ENCODE measurements around the gene OR10X1.

Gene OR10X1

DNA sequence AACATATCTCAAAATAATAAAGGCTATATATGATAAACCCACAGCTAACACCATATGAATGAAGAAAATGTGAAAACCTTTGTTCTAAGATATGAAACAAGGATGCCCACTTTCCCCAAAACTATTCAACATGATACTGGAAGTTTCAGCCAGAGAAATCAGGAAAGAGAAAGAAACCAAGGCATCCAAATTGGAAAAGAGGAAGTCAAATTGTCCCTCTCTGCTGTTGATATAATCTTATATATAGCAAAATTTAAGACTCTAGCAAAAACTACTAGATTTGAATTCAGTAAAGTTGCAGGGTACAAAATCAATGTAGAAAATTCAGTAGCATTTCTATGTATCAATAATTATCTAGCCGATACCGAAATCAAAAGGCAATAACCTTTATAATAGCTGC, 21.0 kb upstream of the OR10X1 start:
- no peaks in the 10 kb centered on the region for H3K9me3 ChIP-seq (ENCODE audit: severe bottlenecking)
- TF ChIP-seq, protein P1, sequence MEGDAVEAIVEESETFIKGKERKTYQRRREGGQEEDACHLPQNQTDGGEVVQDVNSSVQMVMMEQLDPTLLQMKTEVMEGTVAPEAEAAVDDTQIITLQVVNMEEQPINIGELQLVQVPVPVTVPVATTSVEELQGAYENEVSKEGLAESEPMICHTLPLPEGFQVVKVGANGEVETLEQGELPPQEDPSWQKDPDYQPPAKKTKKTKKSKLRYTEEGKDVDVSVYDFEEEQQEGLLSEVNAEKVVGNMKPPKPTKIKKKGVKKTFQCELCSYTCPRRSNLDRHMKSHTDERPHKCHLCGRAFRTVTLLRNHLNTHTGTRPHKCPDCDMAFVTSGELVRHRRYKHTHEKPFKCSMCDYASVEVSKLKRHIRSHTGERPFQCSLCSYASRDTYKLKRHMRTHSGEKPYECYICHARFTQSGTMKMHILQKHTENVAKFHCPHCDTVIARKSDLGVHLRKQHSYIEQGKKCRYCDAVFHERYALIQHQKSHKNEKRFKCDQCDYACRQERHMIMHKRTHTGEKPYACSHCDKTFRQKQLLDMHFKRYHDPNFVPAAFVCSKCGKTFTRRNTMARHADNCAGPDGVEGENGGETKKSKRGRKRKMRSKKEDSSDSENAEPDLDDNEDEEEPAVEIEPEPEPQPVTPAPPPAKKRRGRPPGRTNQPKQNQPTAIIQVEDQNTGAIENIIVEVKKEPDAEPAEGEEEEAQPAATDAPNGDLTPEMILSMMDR (IDR thresholded peaks at IDR 0.05; ENCODE audit: low read depth, low read length), result no peak
- no peak overlapping the region for H3K4me3 ChIP-seq (ENCODE audit: low read depth, low read length)
- H3K27me3 ChIP-seq (ENCODE audit: insufficient read depth, low read depth, severe bottlenecking), result peaks cover 31% of the 10 kb centered on the region
- H3K27ac ChIP-seq, result no peak overlapping the region
- DNase-seq, result no peak
- H3K36me3 ChIP-seq, result no peaks in the 10 kb centered on the region

DNA sequence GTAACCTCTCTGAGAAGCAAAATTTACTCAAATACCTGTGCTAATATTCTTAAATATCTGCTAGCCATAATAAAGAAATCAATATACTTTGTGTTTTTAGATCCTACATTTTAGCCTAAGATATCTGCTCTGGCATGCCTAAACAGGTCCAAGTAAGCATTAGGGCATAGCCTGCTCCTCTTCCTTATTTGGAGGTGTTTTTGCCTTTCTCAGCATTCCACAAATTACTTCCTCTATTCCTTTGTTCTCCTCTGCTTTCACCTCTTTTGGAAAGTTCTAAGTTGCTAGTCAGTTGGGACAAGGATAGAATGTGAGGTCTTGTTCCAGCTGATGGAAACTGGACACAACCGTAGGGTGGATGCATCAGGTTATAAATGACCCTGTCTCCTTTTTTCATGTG, 7.2 kb upstream of the OR10X1 start:
- Histone ChIP-seq H3K27me3 (ENCODE audit: insufficient read depth, low read depth, severe bottlenecking) (peaks cover 10% of the 10 kb centered on the region), H3K9me3 (ENCODE audit: severe bottlenecking) (peaks cover 4% of the 10 kb centered on the region), H3K36me3 (no peaks in the 10 kb centered on the region), H3K27ac (no peak overlapping the region), H3K4me3 (ENCODE audit: low read depth, low read length) (no peak overlapping the region)
- TF ChIP-seq, protein P1 (IDR thresholded peaks at IDR 0.05; ENCODE audit: low read depth, low read length), result no peak
- no peak for DNase-seq

DNA sequence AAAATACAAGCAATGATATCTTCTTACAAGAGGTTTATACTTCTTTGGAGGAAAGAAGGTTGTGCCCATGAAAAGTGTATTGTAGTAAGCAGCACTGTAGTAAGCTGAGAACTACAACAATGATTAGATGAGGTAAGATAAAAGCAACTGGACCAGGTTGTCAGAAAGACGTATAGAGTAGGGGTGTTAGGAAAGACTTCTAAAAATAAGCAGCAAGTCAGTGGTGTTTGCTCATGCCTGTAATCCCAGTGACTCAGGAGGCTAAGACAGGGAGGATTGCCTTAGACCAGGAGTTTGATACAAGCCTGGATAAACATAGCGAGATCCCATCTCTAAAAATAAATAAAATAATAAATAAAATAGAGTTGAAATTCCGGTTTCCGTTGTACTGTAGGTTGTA, 4.3 kb upstream of the OR10X1 start:
- TF ChIP-seq, protein P1 (IDR thresholded peaks at IDR 0.05; ENCODE audit: low read depth, low read length), result no peak
- no peaks in the 10 kb centered on the region for H3K36me3 ChIP-seq
- H3K9me3 ChIP-seq (ENCODE audit: severe bottlenecking), result peaks cover 4% of the 10 kb centered on the region

DNA sequence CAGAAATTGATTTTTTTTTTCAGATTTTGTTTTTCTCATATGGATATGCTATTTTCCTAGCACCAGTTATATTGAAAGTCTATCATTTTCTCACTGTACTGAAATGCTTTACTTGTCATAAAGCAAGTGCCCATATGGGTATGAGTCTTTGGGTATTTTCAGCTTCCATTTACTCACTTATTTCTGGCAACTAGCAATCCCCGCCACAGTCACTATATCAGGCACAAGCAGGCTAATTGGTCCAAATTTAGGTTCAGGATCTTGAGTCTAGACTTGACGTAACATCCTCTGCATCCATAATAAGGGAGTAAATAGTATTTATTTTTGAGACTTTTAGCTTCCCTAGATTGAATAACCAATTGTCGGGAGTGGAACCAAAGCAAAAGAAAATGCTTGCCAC, 2.1 kb downstream of the OR10X1 start:
- no peak overlapping the region for H3K27ac ChIP-seq
- no peaks in the 10 kb centered on the region for H3K36me3 ChIP-seq
- no peaks in the 10 kb centered on the region for H3K9me3 ChIP-seq (ENCODE audit: severe bottlenecking)
- no peak overlapping the region for H3K4me3 ChIP-seq (ENCODE audit: low read depth, low read length)
- TF ChIP-seq, protein P1 (IDR thresholded peaks at IDR 0.05; ENCODE audit: low read depth, low read length), result no peak
- peaks cover 66% of the 10 kb centered on the region for H3K27me3 ChIP-seq (ENCODE audit: insufficient read depth, low read depth, severe bottlenecking)
- no peak for DNase-seq

More for the DNA sequence above, 4.3 kb upstream of the OR10X1 start:
- Histone ChIP-seq H3K4me3 (ENCODE audit: low read depth, low read length) (no peak overlapping the region), H3K27ac (no peak overlapping the region), H3K27me3 (ENCODE audit: insufficient read depth, low read depth, severe bottlenecking) (peaks cover 23% of the 10 kb centered on the region)
- no peak for DNase-seq

DNA sequence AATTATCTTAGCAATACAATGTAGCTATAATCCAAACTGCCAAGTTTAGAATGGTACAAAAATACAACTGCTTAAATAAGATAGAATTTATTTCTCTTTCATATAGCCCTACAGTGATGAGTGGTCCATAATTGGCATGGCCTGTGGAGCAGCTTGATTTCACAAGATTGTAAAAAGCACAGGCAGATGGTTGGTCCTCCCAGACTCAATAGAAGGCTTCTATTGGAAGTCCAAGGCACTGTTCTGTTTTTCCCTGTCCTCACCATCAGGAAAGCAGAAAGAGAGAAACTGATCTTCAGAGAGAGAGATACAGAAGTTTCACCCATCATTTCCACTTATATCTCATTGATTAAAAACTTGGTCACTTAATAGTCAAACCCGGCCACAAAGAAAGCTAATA, 7.5 kb downstream of the OR10X1 start:
- Histone ChIP-seq H3K36me3 (no peaks in the 10 kb centered on the region), H3K9me3 (ENCODE audit: severe bottlenecking) (no peaks in the 10 kb centered on the region), H3K27me3 (ENCODE audit: insufficient read depth, low read depth, severe bottlenecking) (peaks cover 70% of the 10 kb centered on the region), H3K27ac (no peak overlapping the region), H3K4me3 (ENCODE audit: low read depth, low read length) (no peak overlapping the region)
- no peak for DNase-seq
- TF ChIP-seq, protein P1 (IDR thresholded peaks at IDR 0.05; ENCODE audit: low read depth, low read length), result no peak

DNA sequence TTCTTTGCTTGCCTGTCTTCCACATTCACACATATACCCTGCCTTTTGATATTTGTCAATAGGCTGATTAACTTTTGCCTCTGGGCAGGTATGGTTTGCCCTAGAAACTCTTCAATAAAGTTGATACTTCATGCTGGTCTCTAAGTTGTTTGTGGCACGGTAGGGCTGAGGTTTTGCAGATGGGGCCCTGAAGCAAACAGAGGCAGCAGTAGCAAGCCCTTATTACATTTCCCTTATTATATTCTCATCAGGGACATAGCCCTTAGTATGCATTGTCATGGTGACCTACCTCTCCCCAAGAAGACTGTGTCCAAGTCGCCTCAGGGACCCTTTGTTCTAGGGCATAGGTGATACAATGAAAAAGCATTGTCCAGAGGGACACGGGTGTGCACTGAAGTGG, 9.2 kb downstream of the OR10X1 start, which contains the start of gene OR6P1:
TSS of gene OR6P1 (minus strand) at position 101 of the 400 bp plus-strand sequence. CDS start 6,976 bp downstream, outside the sequence.
- H3K27me3 ChIP-seq (ENCODE audit: insufficient read depth, low read depth, severe bottlenecking), result peaks cover 60% of the 10 kb centered on the region
- no peak within 1 kb of the TSS for H3K27ac ChIP-seq
- DNase-seq, result no peak
- no peaks in the 10 kb centered on the region for H3K9me3 ChIP-seq (ENCODE audit: severe bottlenecking)
- TF ChIP-seq, protein P1 (IDR thresholded peaks at IDR 0.05; ENCODE audit: low read depth, low read length), result no peak
- no peak within 1 kb of the TSS for H3K4me3 ChIP-seq (ENCODE audit: low read depth, low read length)
- H3K36me3 ChIP-seq, result no peaks in the 10 kb centered on the region

Data from WERI-Rb-1 (cell line).